SJCRH30 (cell line): Measurements from ENCODE around the gene CHTF8. TPM values are rescaled to one million over a fixed set of nuclear protein-coding genes. Genes with fewer than 3 reads are reported as not detected.

ENCODE experiments used
- DNase-seq, 2 experiments: peaks; one replicate each; pipeline ENCODE4 v3.0.0-alpha.2; 2015 to 2020
- H3K27ac ChIP-seq: fragments of 250-450 bp; sonication (Bioruptor Pico); 2 replicates; pipeline ENCODE4 v1.5.1; 2020; ENCODE audit warnings: mild to moderate bottlenecking, moderate library complexity
- H3K27me3 ChIP-seq: fragments of 250-450 bp; sonication (Bioruptor Pico); 2 replicates; pipeline ENCODE4 v1.5.1; 2020; ENCODE audit warnings: mild to moderate bottlenecking, moderate library complexity
- H3K36me3 ChIP-seq: fragments of 250-450 bp; sonication (Bioruptor Pico); 2 replicates; pipeline ENCODE4 v1.5.1; 2020; ENCODE audit warnings: mild to moderate bottlenecking, moderate library complexity
- H3K4me1 ChIP-seq: fragments of 250-450 bp; sonication (Bioruptor Pico); 2 replicates; pipeline ENCODE4 v1.5.1; 2020; ENCODE audit warnings: mild to moderate bottlenecking, moderate library complexity
- H3K4me3 ChIP-seq: fragments of 250-450 bp; sonication (Bioruptor Pico); 2 replicates; pipeline ENCODE4 v1.5.1; 2020; ENCODE audit warnings: mild to moderate bottlenecking, moderate library complexity
- H3K9me3 ChIP-seq: fragments of 250-450 bp; sonication (Bioruptor Pico); replicated peaks from 2 replicates; pipeline ENCODE4 v1.5.1; 2020; ENCODE audit warnings: mild to moderate bottlenecking, moderate library complexity
- total RNA-seq: library from RNA; depleted of rRNA; stranded (reverse); fragments of >200 nt; shearing (Covaris generic); gene quantifications from 2 replicates; pipeline ENCODE4 v1.2.3, GENCODE V29; 2014; rRNA removed

The CHTF8 gene
- total RNA-seq = 38.2 and 42.3 TPM in 2 replicates

DNA sequence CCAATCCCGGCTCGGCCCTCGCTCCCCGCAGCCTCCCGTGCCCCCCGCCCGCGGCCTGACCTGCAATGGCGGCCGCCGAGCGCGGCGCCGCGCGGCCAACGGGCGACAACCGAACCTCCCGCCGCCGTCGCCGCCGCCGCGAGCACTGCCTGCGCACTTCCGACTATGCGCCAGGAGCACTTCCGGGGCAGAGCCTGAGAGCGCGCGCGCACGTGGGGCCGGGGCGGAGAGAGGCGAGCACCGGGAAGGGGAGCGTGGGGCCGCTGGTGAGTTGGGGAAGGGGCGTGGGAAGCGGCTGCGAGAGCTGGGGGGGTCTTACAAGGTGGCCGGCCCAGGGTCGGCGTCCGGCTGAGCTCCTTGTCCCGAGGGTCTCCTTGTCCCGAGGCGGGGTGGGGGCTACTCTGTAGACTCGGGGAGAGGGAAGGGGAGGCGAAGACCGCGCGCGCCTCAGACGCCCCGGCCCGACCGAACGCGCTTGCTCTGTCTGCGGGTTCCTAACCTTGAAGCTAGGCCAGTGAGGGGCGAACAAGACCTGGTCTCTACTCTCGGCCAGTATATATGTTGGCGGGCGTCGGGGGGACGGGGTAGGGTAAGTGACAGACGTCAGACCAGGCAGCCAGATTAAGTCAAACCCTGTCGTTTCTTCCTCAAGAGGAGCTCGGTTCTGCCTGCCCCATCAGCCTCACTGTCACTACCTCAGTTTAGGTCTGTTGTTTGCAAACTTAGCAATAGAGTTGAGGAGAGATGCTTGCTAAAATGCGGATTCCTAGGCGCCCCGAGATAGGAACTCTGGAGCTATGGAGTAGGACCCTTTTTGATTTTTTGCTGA lies at the start of gene CHTF8, which contains the start of gene UTP4:
CHTF8 (minus strand) TSS at position 165 of the 829 bp plus-strand sequence. CDS start 11,130 bp downstream, outside the sequence.
UTP4 (plus strand) TSS at position 226 of the 829 bp plus-strand sequence. CDS start 811 bp downstream, outside the sequence.
- Histone ChIP-seq H3K36me3 (peaks cover 9% of the 10 kb centered on the region), H3K4me1 (no peaks in the 10 kb centered on the region), H3K4me3 (peak within 1 kb of the TSS; percentile 83), H3K27me3 (no peaks in the 10 kb centered on the region), H3K9me3 (no peaks in the 10 kb centered on the region), H3K27ac (peak within 1 kb of the TSS; percentile 83)
- peak; percentile 76 to 79 for DNase-seq

DNA sequence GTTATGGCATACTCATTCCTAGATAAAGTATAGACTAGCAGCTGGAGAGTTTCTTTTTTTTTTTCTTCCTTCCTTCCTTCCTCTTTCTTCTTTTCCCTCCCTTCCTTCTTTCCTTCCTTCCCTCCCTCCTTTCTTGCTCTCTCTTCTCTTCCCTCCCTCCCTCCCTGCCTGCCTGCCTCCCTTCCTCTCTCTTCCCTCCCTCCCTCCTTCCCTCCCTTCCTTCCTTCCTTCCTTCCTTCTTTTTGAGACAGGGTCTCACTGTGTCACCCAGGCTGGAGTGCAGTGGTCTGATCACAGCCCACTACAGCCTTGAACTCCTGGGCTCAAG lies 47.6 kb upstream of the CHTF8 start:
- no peak for DNase-seq
- Histone ChIP-seq H3K4me1 (peaks cover 7% of the 10 kb centered on the region), H3K27ac (peak overlapping the region; percentile 37), H3K36me3 (no peaks in the 10 kb centered on the region), H3K27me3 (no peaks in the 10 kb centered on the region), H3K9me3 (no peaks in the 10 kb centered on the region), H3K4me3 (no peak overlapping the region)

GRCh38 chr16:69179328-69180010 lies 47.1 kb upstream of the CHTF8 start:
- DNase-seq = peak; percentile 29 to 55
- Histone ChIP-seq H3K36me3 (no peaks in the 10 kb centered on the region), H3K9me3 (no peaks in the 10 kb centered on the region), H3K4me3 (no peak overlapping the region), H3K27ac (peak overlapping the region; percentile 37), H3K27me3 (no peaks in the 10 kb centered on the region), H3K4me1 (peaks cover 7% of the 10 kb centered on the region)

- Histone ChIP-seq H3K4me1 (peaks cover 7% of the 10 kb centered on the region), H3K4me3 (no peak overlapping the region), H3K27me3 (no peaks in the 10 kb centered on the region), H3K27ac (no peak overlapping the region), H3K36me3 (no peaks in the 10 kb centered on the region), H3K9me3 (no peaks in the 10 kb centered on the region)
- no peak for DNase-seq
Observed at GRCh38 chr16:69176033-69176800, 43.8 kb upstream of the CHTF8 start.

DNA sequence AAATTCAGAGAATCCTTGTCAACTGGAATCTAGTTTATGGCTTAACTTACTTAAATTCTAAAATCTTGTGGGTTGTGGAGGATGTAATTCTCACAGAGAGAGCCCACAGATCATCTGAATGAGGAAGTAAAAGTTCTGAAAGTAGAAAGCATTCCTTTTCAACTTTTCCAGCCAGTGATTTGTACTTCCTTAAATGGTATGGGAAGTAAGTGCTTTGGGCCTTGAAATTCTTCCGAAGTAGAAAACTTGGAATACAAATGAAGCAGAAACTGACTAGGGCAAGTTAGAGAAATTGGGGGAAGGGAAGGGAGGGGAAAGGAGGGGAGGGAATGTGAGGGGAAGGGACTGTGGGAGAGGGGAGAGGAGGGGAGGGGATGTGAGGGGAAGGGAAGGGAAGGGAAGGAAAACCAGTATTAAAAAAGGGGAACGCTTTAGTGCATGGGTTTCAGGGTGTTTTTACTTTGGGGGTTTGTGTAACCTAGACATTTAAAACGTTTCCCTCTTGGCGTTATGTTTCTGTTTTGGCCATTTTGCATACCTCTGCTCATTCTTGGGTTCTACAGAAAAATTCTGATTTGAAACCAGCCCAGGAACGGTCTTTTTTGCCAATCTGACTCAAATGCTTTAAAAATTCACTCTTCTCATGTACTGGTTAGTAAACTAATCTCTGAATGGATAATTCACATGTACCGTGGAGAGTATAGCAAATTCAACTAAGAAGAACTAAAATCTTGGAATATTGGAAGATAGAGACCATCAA lies 39.1 kb upstream of the CHTF8 start:
- no peak overlapping the region for H3K27ac ChIP-seq
- H3K27me3 ChIP-seq = no peaks in the 10 kb centered on the region
- H3K36me3 ChIP-seq = peaks cover 17% of the 10 kb centered on the region
- no peak for DNase-seq
- H3K4me3 ChIP-seq = no peak overlapping the region
- H3K9me3 ChIP-seq = no peaks in the 10 kb centered on the region
- H3K4me1 ChIP-seq = no peaks in the 10 kb centered on the region

- Histone ChIP-seq H3K4me3 (no peak overlapping the region), H3K9me3 (no peaks in the 10 kb centered on the region), H3K27ac (no peak overlapping the region), H3K27me3 (no peaks in the 10 kb centered on the region), H3K36me3 (peaks cover 21% of the 10 kb centered on the region), H3K4me1 (no peaks in the 10 kb centered on the region)
- DNase-seq = no peak
Observed at GRCh38 chr16:69169607-69170352, 37.4 kb upstream of the CHTF8 start.

DNA sequence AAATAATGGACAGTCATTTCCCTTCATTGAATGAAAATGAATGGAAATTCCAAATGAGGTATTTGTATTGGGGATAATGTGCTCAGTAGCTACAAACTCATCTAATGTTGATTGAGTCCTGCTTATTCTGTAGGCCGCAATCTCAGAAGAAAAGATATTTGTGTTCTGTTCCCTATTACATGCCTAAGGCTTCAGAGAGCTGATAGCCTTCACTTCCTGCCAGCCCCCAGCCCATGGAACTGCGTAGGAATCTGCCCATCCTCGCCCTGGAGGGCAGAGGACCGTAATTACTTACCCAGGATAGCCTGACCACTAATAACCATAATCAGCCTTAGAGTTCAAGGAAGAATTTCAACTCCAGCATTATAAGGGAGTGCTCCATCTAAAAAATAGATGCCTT lies 36.7 kb upstream of the CHTF8 start:
- Histone ChIP-seq H3K9me3 (no peaks in the 10 kb centered on the region), H3K27ac (no peak overlapping the region), H3K36me3 (peaks cover 24% of the 10 kb centered on the region), H3K27me3 (no peaks in the 10 kb centered on the region), H3K4me1 (no peaks in the 10 kb centered on the region), H3K4me3 (no peak overlapping the region)
- DNase-seq = no peak

GRCh38 chr16:69166946-69167930 lies 34.9 kb upstream of the CHTF8 start:
- Histone ChIP-seq H3K4me3 (no peak overlapping the region), H3K27me3 (no peaks in the 10 kb centered on the region), H3K4me1 (no peaks in the 10 kb centered on the region), H3K27ac (no peak overlapping the region), H3K9me3 (no peaks in the 10 kb centered on the region), H3K36me3 (peaks cover 32% of the 10 kb centered on the region)
- DNase-seq = no peak

- no peak overlapping the region for H3K4me3 ChIP-seq
- H3K9me3 ChIP-seq = no peaks in the 10 kb centered on the region
- no peak for DNase-seq
- no peaks in the 10 kb centered on the region for H3K4me1 ChIP-seq
- no peak overlapping the region for H3K27ac ChIP-seq
- H3K36me3 ChIP-seq = peaks cover 32% of the 10 kb centered on the region
- H3K27me3 ChIP-seq = no peaks in the 10 kb centered on the region
Observed at GRCh38 chr16:69166221-69166833, 33.9 kb upstream of the CHTF8 start.

- no peak overlapping the region for H3K27ac ChIP-seq
- no peaks in the 10 kb centered on the region for H3K9me3 ChIP-seq
- H3K36me3 ChIP-seq = peaks cover 38% of the 10 kb centered on the region
- no peak for DNase-seq
- no peak overlapping the region for H3K4me3 ChIP-seq
- H3K4me1 ChIP-seq = no peaks in the 10 kb centered on the region
- no peaks in the 10 kb centered on the region for H3K27me3 ChIP-seq
Observed at GRCh38 chr16:69165584-69165983, 33.2 kb upstream of the CHTF8 start.

- no peak for DNase-seq
- H3K27ac ChIP-seq = no peak overlapping the region
- no peak overlapping the region for H3K4me3 ChIP-seq
- H3K36me3 ChIP-seq = peaks cover 30% of the 10 kb centered on the region
- no peaks in the 10 kb centered on the region for H3K9me3 ChIP-seq
- H3K4me1 ChIP-seq = no peaks in the 10 kb centered on the region
- H3K27me3 ChIP-seq = no peaks in the 10 kb centered on the region
Observed at GRCh38 chr16:69160192-69160591, 27.8 kb upstream of the CHTF8 start.

- no peak for DNase-seq
- H3K4me3 ChIP-seq = no peak overlapping the region
- no peaks in the 10 kb centered on the region for H3K27me3 ChIP-seq
- H3K27ac ChIP-seq = no peak overlapping the region
- H3K9me3 ChIP-seq = no peaks in the 10 kb centered on the region
- peaks cover 32% of the 10 kb centered on the region for H3K36me3 ChIP-seq
- H3K4me1 ChIP-seq = no peaks in the 10 kb centered on the region
Observed at GRCh38 chr16:69157196-69157595, 24.8 kb upstream of the CHTF8 start.
